Measurements from ENCODE around the gene MUC7.

MUC7 gene

DNA sequence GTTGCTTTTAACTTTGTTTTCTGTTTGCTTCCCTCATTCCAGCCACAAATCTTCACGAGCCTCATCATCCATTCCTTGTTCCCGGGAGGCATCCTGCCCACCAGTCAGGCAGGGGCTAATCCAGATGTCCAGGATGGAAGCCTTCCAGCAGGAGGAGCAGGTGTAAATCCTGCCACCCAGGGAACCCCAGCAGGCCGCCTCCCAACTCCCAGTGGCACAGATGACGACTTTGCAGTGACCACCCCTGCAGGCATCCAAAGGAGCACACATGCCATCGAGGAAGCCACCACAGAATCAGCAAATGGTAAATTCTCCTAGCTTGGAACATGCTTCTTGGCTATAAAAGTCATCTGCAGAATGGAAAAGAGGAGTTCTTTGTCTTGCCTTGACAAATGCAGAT is 59.0 kb downstream of the MUC7 start:
- TF ChIP-seq, protein P1, sequence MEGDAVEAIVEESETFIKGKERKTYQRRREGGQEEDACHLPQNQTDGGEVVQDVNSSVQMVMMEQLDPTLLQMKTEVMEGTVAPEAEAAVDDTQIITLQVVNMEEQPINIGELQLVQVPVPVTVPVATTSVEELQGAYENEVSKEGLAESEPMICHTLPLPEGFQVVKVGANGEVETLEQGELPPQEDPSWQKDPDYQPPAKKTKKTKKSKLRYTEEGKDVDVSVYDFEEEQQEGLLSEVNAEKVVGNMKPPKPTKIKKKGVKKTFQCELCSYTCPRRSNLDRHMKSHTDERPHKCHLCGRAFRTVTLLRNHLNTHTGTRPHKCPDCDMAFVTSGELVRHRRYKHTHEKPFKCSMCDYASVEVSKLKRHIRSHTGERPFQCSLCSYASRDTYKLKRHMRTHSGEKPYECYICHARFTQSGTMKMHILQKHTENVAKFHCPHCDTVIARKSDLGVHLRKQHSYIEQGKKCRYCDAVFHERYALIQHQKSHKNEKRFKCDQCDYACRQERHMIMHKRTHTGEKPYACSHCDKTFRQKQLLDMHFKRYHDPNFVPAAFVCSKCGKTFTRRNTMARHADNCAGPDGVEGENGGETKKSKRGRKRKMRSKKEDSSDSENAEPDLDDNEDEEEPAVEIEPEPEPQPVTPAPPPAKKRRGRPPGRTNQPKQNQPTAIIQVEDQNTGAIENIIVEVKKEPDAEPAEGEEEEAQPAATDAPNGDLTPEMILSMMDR (conservative IDR thresholded peaks at IDR 0.05) = no peak
- H3K27ac ChIP-seq = no peak overlapping the region

DNA sequence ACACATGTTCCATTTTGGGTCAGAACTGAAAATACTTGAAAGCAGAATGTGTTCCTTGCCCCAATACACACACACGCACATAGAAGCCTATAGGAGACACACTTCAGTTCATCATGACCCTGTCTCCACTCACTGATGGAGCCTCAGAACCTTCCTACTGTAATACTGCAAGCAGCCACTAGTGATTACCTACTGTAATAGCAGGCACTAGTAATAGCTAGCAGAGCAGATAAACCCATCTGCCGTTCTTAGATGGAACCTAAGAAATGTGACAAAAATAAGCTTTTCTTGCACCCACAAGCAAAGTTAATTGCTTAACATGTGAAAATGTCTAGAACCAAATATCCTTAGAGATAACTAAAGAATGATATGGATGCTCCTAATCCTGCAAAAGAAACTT is 60.0 kb downstream of the MUC7 start:
- no peak overlapping the region for H3K27ac ChIP-seq
- TF ChIP-seq, protein P1 (conservative IDR thresholded peaks at IDR 0.05) = no peak; the same call in 1 of the 2 replicates
